NCI-H2107 treated with DMSO at 0.1 percent for 48 hours (cell line): ENCODE data around the gene GPC6.
"Not testable (repeated sequence)": the region's sequence is repeated elsewhere in the genome, so short reads cannot be mapped to it uniquely, and the experiment has no call there.

Experiments
- DNase-seq: peaks from one replicate; lab custom pipeline; 2025; ENCODE audit not compliant: unreplicated experiment; lab: John Stamatoyannopoulos, UW

GPC6 gene

GRCh38 chr13:93318534-93319254 lies 92.1 kb downstream of the GPC6 start:
- no peak for DNase-seq

- DNase-seq: no peak
Observed at GRCh38 chr13:93320942-93321341, 94.3 kb downstream of the GPC6 start.

GRCh38 chr13:93323880-93324279 lies 97.3 kb downstream of the GPC6 start:
- not testable (repeated sequence) for DNase-seq

- no peak for DNase-seq
Observed at GRCh38 chr13:93325303-93326233, 99.0 kb downstream of the GPC6 start.

- DNase-seq: no peak
Observed at GRCh38 chr13:93326234-93326811, 99.7 kb downstream of the GPC6 start.

- DNase-seq: no peak
Observed at GRCh38 chr13:93328943-93329342, 102.3 kb downstream of the GPC6 start.

GRCh38 chr13:93336728-93337127 lies 110.1 kb downstream of the GPC6 start:
- DNase-seq: no peak

- no peak for DNase-seq
Observed at GRCh38 chr13:93338030-93338429, 111.4 kb downstream of the GPC6 start.

- DNase-seq: no peak
Observed at GRCh38 chr13:93338906-93339305, 112.3 kb downstream of the GPC6 start.

- no peak for DNase-seq
Observed at GRCh38 chr13:93339550-93339949, 112.9 kb downstream of the GPC6 start.

- no peak for DNase-seq
Observed at GRCh38 chr13:93341517-93341916, 114.9 kb downstream of the GPC6 start.

GRCh38 chr13:93343097-93343496 lies 116.5 kb downstream of the GPC6 start:
- DNase-seq: no peak

- DNase-seq: no peak
Observed at GRCh38 chr13:93344048-93344705, 117.6 kb downstream of the GPC6 start.

GRCh38 chr13:93345024-93345423 lies 118.4 kb downstream of the GPC6 start:
- no peak for DNase-seq

- DNase-seq: no peak
Observed at GRCh38 chr13:93345770-93346169, 119.2 kb downstream of the GPC6 start.

- DNase-seq: no peak
Observed at GRCh38 chr13:93352616-93353015, 126.0 kb downstream of the GPC6 start.

- DNase-seq: no peak
Observed at GRCh38 chr13:93355094-93355493, 128.5 kb downstream of the GPC6 start.

- DNase-seq: no peak
Observed at GRCh38 chr13:93356469-93356868, 129.9 kb downstream of the GPC6 start.

GRCh38 chr13:93360021-93360420 lies 133.4 kb downstream of the GPC6 start:
- DNase-seq: no peak

GRCh38 chr13:93361703-93362102 lies 135.1 kb downstream of the GPC6 start:
- no peak for DNase-seq

- DNase-seq: no peak
Observed at GRCh38 chr13:93364166-93364565, 137.6 kb downstream of the GPC6 start.
